Spleen (tissue), 7 donors: ENCODE results near the gene RRBP1.

Experiments used
- CTCF ChIP-seq, 11 experiments: fragments of 200-600 bp in 7 of 11; fragments of 450-650 bp in 4 of 11; sonication (generic) in 4 of 11; IDR thresholded peaks in 8 of 11; conservative IDR thresholded peaks in 3 of 11; 1 replicate in 7 of 11; 2 replicates in 4 of 11; pipeline versions ENCODE4 v1.4.0 to v1.8.0; 2016 to 2021; ENCODE audit warnings: antibody characterized with exemption in 11 of 11, inconsistent platforms in 4 of 11, mild to moderate bottlenecking in 1 of 11
- POLR2AphosphoS5 ChIP-seq, 3 donors: sonication (generic); formaldehyde crosslinking; IDR thresholded peaks; one replicate each; pipeline ENCODE4 v1.5.1; 2017; ENCODE audit warnings: antibody characterized with exemption in 3 of 3
- donor health status: DM: no; HTN: no; CAD: no; lungs with moderate emphysema.
- donor health status: DM: no; HTN: no; CAD: no.
- donor health status: DM: no; HTN: no; CAD: no.

DNA sequence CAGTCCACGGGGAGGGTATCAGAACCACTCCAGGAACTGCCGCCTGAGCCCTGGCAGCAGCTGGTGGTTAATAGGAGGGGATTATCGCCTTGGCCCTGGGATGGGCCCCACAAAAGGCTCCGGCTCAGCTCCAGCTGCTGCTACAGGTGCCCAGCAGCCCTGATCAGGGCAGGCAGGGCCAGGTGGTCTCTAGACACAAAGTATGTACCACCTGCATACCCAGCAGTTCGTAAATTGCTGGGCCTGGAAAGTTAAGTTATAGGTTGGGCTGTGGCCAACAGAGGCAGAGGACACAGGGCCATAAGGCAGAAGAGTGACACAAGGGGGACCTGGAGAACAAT lies 35.1 kb downstream of the RRBP1 start:
- no peak for TF ChIP-seq CTCF (IDR thresholded peaks at IDR 0.05 in 8 of 11, conservative IDR thresholded peaks at IDR 0.05 in 3 of 11)
- no peak for TF ChIP-seq POLR2AphosphoS5 (IDR thresholded peaks at IDR 0.05)
